Spinal cord (tissue), 10 donors: ENCODE results near the gene ARHGAP31. TPM values are rescaled to one million over a fixed set of nuclear protein-coding genes. Genes with fewer than 3 reads are reported as not detected.

ENCODE experiments used
- DNase-seq, 6 donors: peaks; one replicate each; pipeline versions ENCODE4 v3.0.0 to v3.0.0-alpha.2; 2013 to 2015; ENCODE audit warnings: low spot score in 6 of 6, low read depth in 4 of 6
- H3K27ac ChIP-seq: one replicate; pipeline ENCODE4 v1.5.1; 2013; ENCODE audit warnings: low read depth, low read length, control low read depth
- H3K27me3 ChIP-seq: one replicate; pipeline ENCODE4 v1.6.1; 2013; ENCODE audit warnings: low read length; ENCODE audit not compliant: control insufficient read depth, insufficient read depth
- H3K36me3 ChIP-seq: one replicate; pipeline ENCODE4 v1.6.1; 2013; ENCODE audit warnings: low read length; ENCODE audit not compliant: control insufficient read depth, insufficient read depth
- H3K4me1 ChIP-seq: one replicate; pipeline ENCODE4 v1.6.1; 2013; ENCODE audit warnings: low read length; ENCODE audit not compliant: control insufficient read depth, insufficient read depth
- H3K4me3 ChIP-seq: one replicate; pipeline ENCODE4 v1.5.1; 2013; ENCODE audit warnings: low read depth, low read length, control low read depth
- H3K9me3 ChIP-seq: one replicate; pipeline ENCODE4 v1.6.1; 2013; ENCODE audit warnings: low read length; ENCODE audit not compliant: control insufficient read depth, insufficient read depth
- WGBS: methylation state at CpG from one replicate; pipeline ENCODE4 v1.1.5; 2013; ENCODE audit warnings: missing lambda C conversion rate; ENCODE audit not compliant: insufficient coverage; 5-methylcytosine and 5-hydroxymethylcytosine counted together
- polyA plus RNA-seq, 2 donors: library from polyadenylated mRNA; unstranded; fragments of 120-200 nt; gene quantifications; one replicate each; pipeline ENCODE4 v1.2.1, GENCODE V29; 2013; ENCODE audit not compliant: insufficient read length in 2 of 2
- total RNA-seq, 2 donors: library from RNA; depleted of rRNA in 1 of 2; stranded (reverse); fragments of 120-200 nt in 1 of 2; fragments of >200 nt in 1 of 2; gene quantifications; one replicate each; pipeline versions ENCODE4 v1.2.3 to v1.2.4, GENCODE V29; 2013 to 2014
- donor health status: healthy.

Gene ARHGAP31
- total and polyA plus RNA-seq, 4 donors, result 15.0 to 27.9 (median 21.4) TPM

- no peaks in the 10 kb centered on the region for H3K27me3 ChIP-seq
- DNase-seq, result no peak
- peaks cover 15% of the 10 kb centered on the region for H3K36me3 ChIP-seq
- no peak overlapping the region for H3K4me3 ChIP-seq
- WGBS, result 82% methylated on average over 2 of the region's 3 CpGs
- peaks cover 3% of the 10 kb centered on the region for H3K9me3 ChIP-seq
- no peak overlapping the region for H3K27ac ChIP-seq
- no peaks in the 10 kb centered on the region for H3K4me1 ChIP-seq
Measured at GRCh38 chr3:119433613-119434325, 139.6 kb downstream of the ARHGAP31 start.

DNA sequence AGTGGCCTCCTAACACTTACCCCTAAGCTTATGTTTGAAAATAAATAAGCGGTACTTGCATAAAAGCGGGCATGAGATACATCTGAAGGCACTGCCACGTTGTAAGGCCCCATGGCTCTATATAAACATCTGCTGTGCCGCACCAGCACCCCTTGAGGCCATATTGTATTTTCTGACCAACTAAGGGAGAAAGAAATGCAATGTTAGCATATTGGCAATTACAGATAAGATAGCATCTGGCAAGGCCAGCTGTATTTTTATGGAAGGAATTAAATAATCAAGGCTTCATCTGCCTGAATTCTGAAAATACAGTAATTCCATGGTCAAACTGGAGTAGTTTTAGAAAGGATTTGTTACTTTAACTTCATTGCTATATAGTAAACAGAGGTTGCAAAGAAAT lies 140.5 kb downstream of the ARHGAP31 start:
- Histone ChIP-seq H3K4me3 (no peak overlapping the region), H3K36me3 (peaks cover 10% of the 10 kb centered on the region), H3K9me3 (no peaks in the 10 kb centered on the region), H3K27ac (no peak overlapping the region), H3K4me1 (no peaks in the 10 kb centered on the region), H3K27me3 (no peaks in the 10 kb centered on the region)
- WGBS, result 95% methylated on average over 3 of the region's 4 CpGs
- DNase-seq, result peak in 1 of 6 donors; percentile 7

DNA sequence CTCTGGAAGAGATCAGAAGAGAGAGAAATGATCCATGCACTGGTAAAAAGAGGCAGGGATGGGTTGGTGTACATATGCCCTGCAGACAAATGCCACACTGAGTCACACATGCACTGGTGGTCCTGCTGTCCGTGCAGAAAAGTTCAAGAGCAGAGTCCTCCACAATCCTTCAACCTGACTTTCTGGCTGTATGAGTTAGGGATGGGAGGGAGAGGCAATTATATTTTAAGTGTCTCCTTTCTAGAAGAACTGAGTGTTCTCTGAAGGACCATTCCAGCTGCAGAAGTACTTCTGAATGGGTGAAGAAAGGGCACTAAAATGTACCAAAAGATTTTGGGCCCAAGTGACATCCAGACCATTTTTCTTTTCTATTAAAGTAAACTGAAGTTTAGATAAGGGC lies 142.8 kb downstream of the ARHGAP31 start:
- Histone ChIP-seq H3K4me1 (no peaks in the 10 kb centered on the region), H3K9me3 (peaks cover 3% of the 10 kb centered on the region), H3K27me3 (no peaks in the 10 kb centered on the region), H3K4me3 (no peak overlapping the region), H3K36me3 (peaks cover 12% of the 10 kb centered on the region), H3K27ac (no peak overlapping the region)
- DNase-seq, result no peak
- no CpG with 5 or more reads among the region's 1 CpG for WGBS

- Histone ChIP-seq H3K36me3 (peaks cover 18% of the 10 kb centered on the region), H3K4me1 (no peaks in the 10 kb centered on the region)
Measured at GRCh38 chr3:119437691-119438258, 143.6 kb downstream of the ARHGAP31 start.

DNA sequence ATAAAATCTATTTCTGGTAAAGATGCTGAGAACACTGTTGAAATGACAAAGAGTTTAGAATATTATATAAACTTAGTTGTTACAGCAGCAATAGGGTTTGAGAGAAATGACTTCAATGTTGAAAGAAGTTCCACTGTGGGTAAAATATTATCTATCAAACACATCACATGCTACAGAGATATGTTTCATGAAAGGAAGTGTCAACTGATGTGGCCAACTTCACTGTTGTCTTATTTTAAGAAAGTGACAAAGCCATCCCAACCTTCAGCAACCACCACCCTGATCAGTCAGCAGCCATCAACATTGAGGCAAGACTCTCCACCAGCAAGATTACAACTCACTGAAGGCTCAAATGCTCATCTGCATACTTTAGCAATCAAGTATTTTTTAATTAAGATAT lies 149.0 kb downstream of the ARHGAP31 start:
- no peaks in the 10 kb centered on the region for H3K27me3 ChIP-seq
- no peaks in the 10 kb centered on the region for H3K4me1 ChIP-seq
- no peak for DNase-seq
- peaks cover 19% of the 10 kb centered on the region for H3K36me3 ChIP-seq
- H3K9me3 ChIP-seq, result peaks cover 3% of the 10 kb centered on the region
- H3K27ac ChIP-seq, result no peak overlapping the region
- H3K4me3 ChIP-seq, result no peak overlapping the region

More at GRCh38 chr3:119437691-119438258, 143.6 kb downstream of the ARHGAP31 start:
- Histone ChIP-seq H3K9me3 (peaks cover 3% of the 10 kb centered on the region), H3K27me3 (no peaks in the 10 kb centered on the region), H3K4me3 (no peak overlapping the region), H3K27ac (no peak overlapping the region)
- DNase-seq, result no peak
- WGBS, result no CpG with 5 or more reads among the region's 6 CpGs

GRCh38 chr3:119444590-119444989 lies 150.4 kb downstream of the ARHGAP31 start:
- no peak for DNase-seq
- WGBS, result 100% methylated on average over 1 of the region's 2 CpGs
- peaks cover 3% of the 10 kb centered on the region for H3K9me3 ChIP-seq

DNA sequence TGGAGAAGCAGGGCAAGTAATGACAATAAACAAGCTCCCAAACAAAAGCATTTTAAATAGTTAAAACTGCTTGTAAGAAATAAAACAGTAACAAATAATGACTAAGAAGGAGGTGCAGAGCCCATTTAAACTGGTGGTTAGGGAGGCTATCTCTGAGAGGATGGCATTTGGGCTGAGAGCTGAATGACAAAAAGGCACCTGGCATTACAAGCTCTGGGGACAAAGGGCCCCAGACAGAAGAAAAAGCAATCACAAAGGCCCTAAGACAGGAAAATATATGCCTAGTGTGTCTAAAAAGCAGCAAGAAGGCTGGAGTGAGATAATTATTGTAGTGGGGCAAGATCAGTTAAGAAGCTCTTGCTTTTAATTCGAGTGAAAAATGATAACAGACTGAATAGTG lies 159.6 kb downstream of the ARHGAP31 start:
- no peaks in the 10 kb centered on the region for H3K9me3 ChIP-seq
- H3K4me3 ChIP-seq, result no peak overlapping the region
- WGBS, result no CpG with 5 or more reads among the region's 1 CpG
- H3K27me3 ChIP-seq, result no peaks in the 10 kb centered on the region
- H3K36me3 ChIP-seq, result peaks cover 31% of the 10 kb centered on the region
- no peaks in the 10 kb centered on the region for H3K4me1 ChIP-seq
- no peak overlapping the region for H3K27ac ChIP-seq
- DNase-seq, result no peak

More at GRCh38 chr3:119444590-119444989, 150.4 kb downstream of the ARHGAP31 start:
- H3K27me3 ChIP-seq, result no peaks in the 10 kb centered on the region
- no peak overlapping the region for H3K4me3 ChIP-seq
- peaks cover 23% of the 10 kb centered on the region for H3K36me3 ChIP-seq
- no peaks in the 10 kb centered on the region for H3K4me1 ChIP-seq
- H3K27ac ChIP-seq, result no peak overlapping the region

- no peak for DNase-seq
- Histone ChIP-seq H3K9me3 (no peaks in the 10 kb centered on the region), H3K4me1 (no peaks in the 10 kb centered on the region), H3K27ac (no peak overlapping the region), H3K36me3 (peaks cover 27% of the 10 kb centered on the region), H3K27me3 (no peaks in the 10 kb centered on the region), H3K4me3 (no peak overlapping the region)
- WGBS, result 100% methylated on average over 1 of the region's 1 CpG
Measured at GRCh38 chr3:119456469-119456868, 162.3 kb downstream of the ARHGAP31 start.

DNA sequence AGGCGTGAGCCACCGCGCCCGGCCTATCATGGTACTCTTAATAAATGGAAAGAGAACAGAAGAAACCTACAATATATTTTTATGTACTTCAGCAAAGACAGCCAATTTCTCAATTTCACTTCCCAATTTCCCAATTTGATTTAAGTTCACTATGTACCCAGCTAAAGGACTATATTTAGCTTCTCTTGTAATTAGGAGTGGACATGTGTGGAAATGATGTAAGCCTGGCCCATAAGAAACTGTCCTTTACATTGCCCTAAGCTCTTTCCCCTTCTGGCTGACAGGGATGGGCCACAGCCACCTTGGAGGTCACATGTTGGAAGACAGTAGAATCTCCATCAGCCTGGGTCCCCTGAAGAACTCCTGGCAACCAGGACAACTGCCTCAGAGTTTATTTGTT lies 163.1 kb downstream of the ARHGAP31 start:
- Histone ChIP-seq H3K4me3 (no peak overlapping the region), H3K27me3 (no peaks in the 10 kb centered on the region), H3K36me3 (peaks cover 25% of the 10 kb centered on the region), H3K9me3 (no peaks in the 10 kb centered on the region), H3K27ac (no peak overlapping the region), H3K4me1 (peaks cover 3% of the 10 kb centered on the region)
- 100% methylated on average over 1 of the region's 4 CpGs for WGBS
- no peak for DNase-seq
